Ishikawa (cell line): ENCODE measurements around the gene TMSB15C.

Experiments
- CEBPB ChIP-seq: IDR thresholded peaks from 2 replicates; pipeline ENCODE4 v1.6.1; 2012
- CREB1 ChIP-seq: IDR thresholded peaks from 2 replicates; pipeline ENCODE4 v1.6.1; 2012; ENCODE audit warnings: low read depth
- EGR1 ChIP-seq: IDR thresholded peaks from 2 replicates; pipeline ENCODE4 v1.6.1; 2012
- EP300 ChIP-seq: IDR thresholded peaks from 2 replicates; pipeline ENCODE4 v1.6.1; 2012; ENCODE audit warnings: borderline replicate concordance
- FOXM1 ChIP-seq: IDR thresholded peaks from 2 replicates; pipeline ENCODE4 v1.6.1; 2012; ENCODE audit warnings: low read depth, borderline replicate concordance
- MAX ChIP-seq: IDR thresholded peaks from 2 replicates; pipeline ENCODE4 v1.6.1; 2012
- NFIC ChIP-seq: IDR thresholded peaks from 2 replicates; pipeline ENCODE4 v1.6.1; 2012
- RAD21 ChIP-seq: IDR thresholded peaks from 2 replicates; pipeline ENCODE4 v1.6.1; 2012; ENCODE audit warnings: low read depth
- REST ChIP-seq: IDR thresholded peaks from 2 replicates; pipeline ENCODE4 v1.6.1; 2012; ENCODE audit warnings: low read depth, mild to moderate bottlenecking
- TAF1 ChIP-seq: IDR thresholded peaks from 2 replicates; pipeline ENCODE4 v1.6.1; 2012; ENCODE audit warnings: low read depth, mild to moderate bottlenecking
- TCF12 ChIP-seq: IDR thresholded peaks from 2 replicates; pipeline ENCODE4 v1.6.1; 2012; ENCODE audit warnings: low read depth
- USF1 ChIP-seq: IDR thresholded peaks from 2 replicates; pipeline ENCODE4 v1.6.1; 2012
- YY1 ChIP-seq: IDR thresholded peaks from 2 replicates; pipeline ENCODE4 v1.6.1; 2012; ENCODE audit warnings: low read depth
- ZBTB7A ChIP-seq: IDR thresholded peaks from 2 replicates; pipeline ENCODE4 v1.6.1; 2012; ENCODE audit warnings: low read depth

- TF ChIP-seq ZBTB7A: no peak
- no peak for TF ChIP-seq TCF12
- no peak for TF ChIP-seq EP300
- no peak for TF ChIP-seq MAX
- TF ChIP-seq NFIC: no peak
- TF ChIP-seq EGR1: no peak
- no peak for TF ChIP-seq CREB1
- TF ChIP-seq CEBPB: no peak
- TF ChIP-seq FOXM1: no peak
- no peak for TF ChIP-seq REST
- TF ChIP-seq YY1: no peak
- TF ChIP-seq USF1: no peak
- TF ChIP-seq RAD21: no peak
- no peak for TF ChIP-seq TAF1
Measured at GRCh38 chrX:104047171-104047570, 28.9 kb downstream of the TMSB15C start.
